Tibial artery (tissue), 4 donors: Measurements from ENCODE around the gene SLC7A9.

Source experiments
- DNase-seq, 2 donors: peaks; one replicate each; pipeline ENCODE4 v3.0.0-alpha.2; 2019
- H3K27ac ChIP-seq, 2 donors: fragments of 200-600 bp; sonication (generic) in 1 of 2; 1 replicate in 1 of 2; 2 replicates in 1 of 2; pipeline ENCODE4 v1.5.1; 2018 to 2019; ENCODE audit warnings: mild to moderate bottlenecking in 1 of 2
- H3K27me3 ChIP-seq, 2 donors: fragments of 200-600 bp; sonication (generic) in 1 of 2; one replicate each; pipeline versions ENCODE4 v1.5.1 to v1.6.0; 2016 to 2019
- H3K36me3 ChIP-seq, 3 donors: fragments of 200-600 bp; sonication (generic) in 2 of 3; one replicate each; pipeline ENCODE4 v1.5.1; 2016 to 2019; ENCODE audit warnings: mild to moderate bottlenecking in 2 of 3
- H3K4me1 ChIP-seq, 4 donors: fragments of 200-600 bp; sonication (generic) in 2 of 4; 1 replicate in 3 of 4; 2 replicates in 1 of 4; pipeline ENCODE4 v1.5.1; 2016 to 2019
- H3K4me3 ChIP-seq, 2 donors: fragments of 200-600 bp; sonication (generic) in 1 of 2; 1 replicate in 1 of 2; 2 replicates in 1 of 2; pipeline ENCODE4 v1.5.1; 2018 to 2019; ENCODE audit warnings: mild to moderate bottlenecking in 2 of 2
- H3K9me3 ChIP-seq, 3 donors: fragments of 200-600 bp; sonication (generic) in 1 of 3; one replicate each; pipeline ENCODE4 v1.5.1; 2016 to 2019
- intact Hi-C: fragments of 100-400 bp; cut with DNase I; formaldehyde crosslinking; loops from one replicate; pipeline ENCODE4 v1.15.0; 2023; ENCODE audit warnings: low total_unique reads
- TF ChIP-seq, protein P1 (sequence below), 2 experiments: fragments of 200-600 bp in 1 of 2; fragments of 450-650 bp in 1 of 2; IDR thresholded peaks; one replicate each; pipeline ENCODE4 v1.5.1; 2017 to 2019; ENCODE audit warnings: antibody characterized with exemption in 2 of 2, mild to moderate bottlenecking in 1 of 2, moderate library complexity in 1 of 2

SLC7A9 gene

DNA sequence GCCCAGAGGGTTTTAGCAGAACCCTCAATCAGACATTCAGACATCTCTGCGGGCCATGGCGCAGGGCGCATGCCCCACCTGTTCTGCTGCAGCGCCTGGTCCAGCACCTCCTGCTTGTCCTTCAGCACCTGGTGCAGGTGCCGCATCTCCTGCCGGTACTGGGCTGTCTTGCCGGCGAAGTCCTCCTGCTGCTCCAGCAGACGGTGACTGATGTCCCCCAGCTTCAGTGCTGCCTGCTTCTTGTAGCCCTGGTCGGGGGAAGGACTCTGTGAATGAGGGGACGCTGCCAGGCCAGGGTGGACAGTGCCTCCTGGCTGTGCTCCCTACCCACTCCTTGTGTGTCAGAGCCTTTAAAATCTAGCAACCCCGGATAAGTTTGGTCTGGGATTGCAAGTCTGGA is 12.2 kb upstream of the SLC7A9 start:
- no peaks in the 10 kb centered on the region for H3K27me3 ChIP-seq
- intact Hi-C loops, result no loop called here
- no peak for DNase-seq
- H3K9me3 ChIP-seq, result no peaks in the 10 kb centered on the region
- TF ChIP-seq, protein P1, sequence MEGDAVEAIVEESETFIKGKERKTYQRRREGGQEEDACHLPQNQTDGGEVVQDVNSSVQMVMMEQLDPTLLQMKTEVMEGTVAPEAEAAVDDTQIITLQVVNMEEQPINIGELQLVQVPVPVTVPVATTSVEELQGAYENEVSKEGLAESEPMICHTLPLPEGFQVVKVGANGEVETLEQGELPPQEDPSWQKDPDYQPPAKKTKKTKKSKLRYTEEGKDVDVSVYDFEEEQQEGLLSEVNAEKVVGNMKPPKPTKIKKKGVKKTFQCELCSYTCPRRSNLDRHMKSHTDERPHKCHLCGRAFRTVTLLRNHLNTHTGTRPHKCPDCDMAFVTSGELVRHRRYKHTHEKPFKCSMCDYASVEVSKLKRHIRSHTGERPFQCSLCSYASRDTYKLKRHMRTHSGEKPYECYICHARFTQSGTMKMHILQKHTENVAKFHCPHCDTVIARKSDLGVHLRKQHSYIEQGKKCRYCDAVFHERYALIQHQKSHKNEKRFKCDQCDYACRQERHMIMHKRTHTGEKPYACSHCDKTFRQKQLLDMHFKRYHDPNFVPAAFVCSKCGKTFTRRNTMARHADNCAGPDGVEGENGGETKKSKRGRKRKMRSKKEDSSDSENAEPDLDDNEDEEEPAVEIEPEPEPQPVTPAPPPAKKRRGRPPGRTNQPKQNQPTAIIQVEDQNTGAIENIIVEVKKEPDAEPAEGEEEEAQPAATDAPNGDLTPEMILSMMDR (IDR thresholded peaks at IDR 0.05), result no peak
- no peaks in the 10 kb centered on the region for H3K4me1 ChIP-seq
- peaks cover 21 to 61% (median 36%) of the 10 kb centered on the region in 3 donors for H3K36me3 ChIP-seq
- no peak overlapping the region for H3K4me3 ChIP-seq
- no peak overlapping the region for H3K27ac ChIP-seq

DNA sequence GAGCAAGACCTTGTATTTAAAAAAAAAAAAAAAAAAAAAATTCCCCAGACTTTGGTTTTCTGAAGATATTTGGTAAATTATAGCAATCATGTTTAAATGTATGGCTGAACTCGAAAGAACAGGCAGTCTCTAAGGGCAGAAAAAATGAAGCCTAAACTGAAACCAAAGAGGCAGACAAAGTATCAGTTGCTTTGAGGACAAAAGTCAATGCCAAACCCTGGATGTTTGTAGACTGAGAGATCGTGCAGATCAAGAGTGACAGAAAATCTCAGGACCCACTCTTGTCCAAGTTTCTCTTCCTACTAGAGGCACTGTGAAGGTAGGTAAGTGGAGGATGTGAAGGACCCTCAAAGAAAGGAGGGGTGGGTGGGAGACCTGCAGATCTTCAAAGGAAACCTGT is 11.1 kb upstream of the SLC7A9 start:
- TF ChIP-seq, protein P1 (IDR thresholded peaks at IDR 0.05), result no peak
- Histone ChIP-seq H3K36me3 (peaks cover 18 to 57% (median 36%) of the 10 kb centered on the region in 3 donors), H3K27ac (no peak overlapping the region), H3K27me3 (no peaks in the 10 kb centered on the region), H3K4me3 (no peak overlapping the region), H3K4me1 (no peaks in the 10 kb centered on the region), H3K9me3 (no peaks in the 10 kb centered on the region)
- no peak for DNase-seq
- intact Hi-C loops, result no loop called here

DNA sequence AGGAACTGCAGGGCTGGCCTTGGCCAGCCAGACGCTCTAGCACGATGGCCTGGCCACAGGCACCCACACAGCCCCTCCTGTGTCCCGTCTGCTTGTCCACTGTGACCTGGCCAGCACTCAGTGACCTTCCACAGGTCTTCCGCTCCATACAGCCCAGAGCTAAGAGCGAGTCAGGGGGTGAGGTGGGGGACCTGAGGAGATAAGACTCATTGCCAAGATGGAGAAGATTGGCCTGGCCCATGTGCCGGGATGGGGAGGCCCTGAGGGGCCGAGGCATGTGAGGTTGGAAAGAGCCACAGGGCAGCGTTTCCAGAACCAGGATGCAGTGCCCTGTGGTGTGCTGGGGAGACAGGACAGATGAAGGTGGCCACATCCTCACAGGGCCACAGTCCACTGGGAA is 10.2 kb upstream of the SLC7A9 start:
- TF ChIP-seq, protein P1 (IDR thresholded peaks at IDR 0.05), result no peak

DNA sequence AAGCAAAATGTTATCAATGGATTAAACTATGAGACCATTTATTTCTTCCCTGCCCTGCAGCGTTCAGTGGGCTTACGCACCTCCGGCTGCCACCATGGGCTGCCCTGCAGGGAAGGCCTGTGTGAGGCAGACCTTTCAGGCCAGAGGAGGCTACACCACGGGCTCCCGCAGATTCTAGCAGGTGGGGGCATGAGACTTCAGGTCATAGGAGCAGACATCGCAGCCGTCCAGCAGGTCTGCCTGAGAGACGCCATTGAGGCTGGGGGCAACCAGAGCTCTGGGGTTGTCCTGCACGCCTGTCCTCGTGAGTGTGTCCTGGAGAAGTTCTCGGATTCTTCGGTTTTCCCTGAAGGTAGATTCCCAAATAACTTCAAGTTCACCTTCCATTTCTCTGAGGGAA is 9.4 kb upstream of the SLC7A9 start:
- Histone ChIP-seq H3K4me3 (no peak overlapping the region), H3K27ac (no peak overlapping the region), H3K27me3 (no peaks in the 10 kb centered on the region), H3K9me3 (no peaks in the 10 kb centered on the region), H3K4me1 (no peaks in the 10 kb centered on the region), H3K36me3 (peaks cover 18 to 57% (median 36%) of the 10 kb centered on the region in 3 donors)
- no peak for DNase-seq
- TF ChIP-seq, protein P1 (IDR thresholded peaks at IDR 0.05), result no peak
- intact Hi-C loops, result no loop called here

More for the DNA sequence above, 10.2 kb upstream of the SLC7A9 start:
- Histone ChIP-seq H3K36me3 (peaks cover 18 to 57% (median 36%) of the 10 kb centered on the region in 3 donors), H3K9me3 (no peaks in the 10 kb centered on the region), H3K27ac (no peak overlapping the region), H3K4me1 (no peaks in the 10 kb centered on the region), H3K4me3 (no peak overlapping the region), H3K27me3 (no peaks in the 10 kb centered on the region)
- intact Hi-C loops, result no loop called here
- peak in 1 of 2 donors; percentile 38 for DNase-seq

DNA sequence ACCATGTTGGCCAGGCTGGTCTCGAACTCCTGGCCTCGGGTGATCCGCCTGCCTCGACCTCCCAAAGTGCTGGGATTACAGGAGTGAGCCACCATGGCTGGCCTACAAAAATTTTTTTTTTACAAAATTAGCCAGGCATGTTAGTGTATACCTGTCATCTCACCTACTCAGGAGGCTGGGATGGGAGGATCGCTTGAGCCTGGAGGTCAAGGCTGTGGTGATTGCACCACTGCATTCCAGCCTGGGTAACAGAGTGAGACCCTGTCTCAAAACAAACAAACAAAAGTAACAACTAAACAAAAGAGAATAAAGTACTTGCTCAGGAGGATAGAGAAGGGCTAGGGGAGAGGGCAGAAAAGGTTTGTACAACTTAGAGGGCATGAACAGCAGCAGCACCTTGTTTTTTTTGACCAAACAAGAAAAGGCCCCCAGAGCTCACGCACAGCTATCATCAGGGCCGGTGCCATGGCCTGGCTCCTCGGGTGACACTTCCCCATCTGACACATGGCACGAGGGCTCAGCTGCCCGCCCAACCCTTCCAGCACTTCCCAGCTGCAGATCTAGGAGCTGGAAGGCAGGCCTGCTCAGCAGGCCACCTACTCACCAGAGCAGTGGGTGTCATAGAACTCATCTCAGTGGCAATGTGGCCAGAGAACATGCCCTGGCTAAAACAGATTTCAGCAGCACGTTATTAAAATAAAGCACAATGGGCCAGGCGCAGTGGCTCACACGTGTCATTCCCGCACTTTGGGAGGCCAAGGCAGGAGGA is 8.6 kb upstream of the SLC7A9 start:
- H3K36me3 ChIP-seq, result peaks cover 18 to 57% (median 36%) of the 10 kb centered on the region in 3 donors
- no peaks in the 10 kb centered on the region for H3K27me3 ChIP-seq
- H3K9me3 ChIP-seq, result no peaks in the 10 kb centered on the region
- H3K4me1 ChIP-seq, result no peaks in the 10 kb centered on the region
- H3K4me3 ChIP-seq, result no peak overlapping the region
- peak in 1 of 2 donors; percentile 27 for DNase-seq
- intact Hi-C loops, result no loop called here
- no peak overlapping the region for H3K27ac ChIP-seq
- TF ChIP-seq, protein P1 (IDR thresholded peaks at IDR 0.05), result no peak
